Thoracic aorta (tissue), 2 donors: Measurements from ENCODE around the gene TSPYL4. TPM values are rescaled to one million over a fixed set of nuclear protein-coding genes. Genes with fewer than 3 reads are reported as not detected.

Source experiments
- ATAC-seq: fragments of 150-250 bp; one replicate; pipeline ENCODE4 v1.8.0; 2017; ENCODE audit warnings: low read depth; ENCODE audit not compliant: insufficient number of reproducible peaks, low FRiP score
- DNase-seq: peaks from one replicate; pipeline ENCODE4 v3.0.0-alpha.2; 2020; ENCODE audit warnings: low spot score
- H3K27ac ChIP-seq, 2 donors: fragments of 200-600 bp; sonication (generic); 1 replicate in 1 of 2; 2 replicates in 1 of 2; pipeline ENCODE4 v1.5.1; 2016; ENCODE audit warnings: mild to moderate bottlenecking in 2 of 2, moderate library complexity in 2 of 2
- H3K27me3 ChIP-seq: fragments of 200-600 bp; sonication (generic); replicated peaks from 2 replicates; pipeline ENCODE4 v1.6.0; 2016; ENCODE audit warnings: mild to moderate bottlenecking; ENCODE audit not compliant: insufficient read depth
- H3K36me3 ChIP-seq: fragments of 200-600 bp; sonication (generic); one replicate; pipeline ENCODE4 v1.5.1; 2016
- H3K4me1 ChIP-seq, 2 donors: fragments of 200-600 bp; sonication (generic); 1 replicate in 1 of 2; 2 replicates in 1 of 2; pipeline versions ENCODE4 v1.5.1 to v1.6.0; 2016; ENCODE audit warnings: low read depth in 2 of 2, mild to moderate bottlenecking in 1 of 2; ENCODE audit not compliant: control insufficient read depth in 1 of 2
- H3K4me3 ChIP-seq: fragments of 200-600 bp; sonication (generic); 2 replicates; pipeline ENCODE4 v1.5.1; 2016; ENCODE audit warnings: mild to moderate bottlenecking
- H3K9me3 ChIP-seq: fragments of 200-600 bp; sonication (generic); 2 replicates; pipeline ENCODE4 v1.5.1; 2016
- total RNA-seq, 2 donors: library from RNA; depleted of rRNA; stranded (reverse); fragments of >200 nt; gene quantifications; one replicate each; pipeline versions ENCODE4 v1.1.0 to v1.2.3, GENCODE V29; 2016
- TF ChIP-seq, protein P1 (sequence below): fragments of 200-600 bp; sonication (generic); IDR thresholded peaks from one replicate; pipeline ENCODE4 v1.5.1; 2019; ENCODE audit warnings: antibody characterized with exemption

The TSPYL4 gene
- total RNA-seq, 2 donors from 2014 or later, result 13.1 to 18.0 TPM

DNA sequence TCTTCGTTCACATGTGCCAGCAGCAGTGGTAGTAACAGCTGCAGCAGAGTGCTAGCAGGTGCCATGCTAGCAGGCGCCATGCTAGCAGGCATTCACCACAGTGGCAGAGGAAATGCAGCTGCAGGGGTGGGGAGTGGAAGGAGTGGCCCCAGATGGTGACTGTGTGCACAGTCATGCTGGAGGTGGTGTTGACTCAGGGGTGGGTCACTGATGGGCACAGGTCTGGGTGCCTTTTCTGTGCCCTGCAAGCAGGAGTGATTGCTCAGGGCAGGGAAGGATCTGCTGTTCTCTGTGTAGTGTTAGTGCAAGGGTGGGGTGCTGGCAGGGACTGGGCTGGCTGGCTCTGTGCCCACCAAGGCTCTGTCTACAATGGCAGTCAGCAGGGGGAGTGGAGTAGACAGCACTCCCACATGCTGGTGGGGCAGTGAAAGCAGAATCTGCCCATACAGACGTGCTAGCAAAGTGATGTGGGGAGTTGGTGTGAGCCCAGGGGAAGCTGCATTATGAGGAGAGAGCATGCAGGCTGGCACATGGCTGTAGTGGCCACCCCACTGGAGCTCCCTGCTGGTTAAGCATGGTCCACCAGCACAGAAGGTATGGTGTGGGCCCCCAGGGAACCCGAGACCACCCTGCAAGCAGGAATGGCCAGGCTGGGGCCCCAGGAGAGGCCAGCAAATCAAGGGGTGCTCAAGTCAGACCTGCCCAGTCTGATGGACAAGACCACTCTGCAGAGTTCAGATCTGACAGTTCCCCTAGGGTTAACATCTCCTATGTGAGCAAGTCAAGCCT lies 11.4 kb upstream of the TSPYL4 start:
- no peaks in the 10 kb centered on the region for H3K27me3 ChIP-seq
- ATAC-seq, result no peak
- peaks cover 0 to 4% of the 10 kb centered on the region in 2 donors for H3K4me1 ChIP-seq
- H3K4me3 ChIP-seq, result no peak overlapping the region
- H3K9me3 ChIP-seq, result no peaks in the 10 kb centered on the region
- no peak overlapping the region for H3K27ac ChIP-seq
- no peak for DNase-seq
- TF ChIP-seq, protein P1, sequence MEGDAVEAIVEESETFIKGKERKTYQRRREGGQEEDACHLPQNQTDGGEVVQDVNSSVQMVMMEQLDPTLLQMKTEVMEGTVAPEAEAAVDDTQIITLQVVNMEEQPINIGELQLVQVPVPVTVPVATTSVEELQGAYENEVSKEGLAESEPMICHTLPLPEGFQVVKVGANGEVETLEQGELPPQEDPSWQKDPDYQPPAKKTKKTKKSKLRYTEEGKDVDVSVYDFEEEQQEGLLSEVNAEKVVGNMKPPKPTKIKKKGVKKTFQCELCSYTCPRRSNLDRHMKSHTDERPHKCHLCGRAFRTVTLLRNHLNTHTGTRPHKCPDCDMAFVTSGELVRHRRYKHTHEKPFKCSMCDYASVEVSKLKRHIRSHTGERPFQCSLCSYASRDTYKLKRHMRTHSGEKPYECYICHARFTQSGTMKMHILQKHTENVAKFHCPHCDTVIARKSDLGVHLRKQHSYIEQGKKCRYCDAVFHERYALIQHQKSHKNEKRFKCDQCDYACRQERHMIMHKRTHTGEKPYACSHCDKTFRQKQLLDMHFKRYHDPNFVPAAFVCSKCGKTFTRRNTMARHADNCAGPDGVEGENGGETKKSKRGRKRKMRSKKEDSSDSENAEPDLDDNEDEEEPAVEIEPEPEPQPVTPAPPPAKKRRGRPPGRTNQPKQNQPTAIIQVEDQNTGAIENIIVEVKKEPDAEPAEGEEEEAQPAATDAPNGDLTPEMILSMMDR, result no peak
- no peaks in the 10 kb centered on the region for H3K36me3 ChIP-seq

- Histone ChIP-seq H3K27ac (no peak overlapping the region), H3K27me3 (no peaks in the 10 kb centered on the region), H3K4me1 (no peaks in the 10 kb centered on the region), H3K36me3 (no peaks in the 10 kb centered on the region), H3K9me3 (no peaks in the 10 kb centered on the region), H3K4me3 (no peak overlapping the region)
- no peak for DNase-seq
- TF ChIP-seq, protein P1, result no peak
- ATAC-seq, result no peak
Observed at GRCh38 chr6:116263353-116263752, 9.5 kb upstream of the TSPYL4 start.

DNA sequence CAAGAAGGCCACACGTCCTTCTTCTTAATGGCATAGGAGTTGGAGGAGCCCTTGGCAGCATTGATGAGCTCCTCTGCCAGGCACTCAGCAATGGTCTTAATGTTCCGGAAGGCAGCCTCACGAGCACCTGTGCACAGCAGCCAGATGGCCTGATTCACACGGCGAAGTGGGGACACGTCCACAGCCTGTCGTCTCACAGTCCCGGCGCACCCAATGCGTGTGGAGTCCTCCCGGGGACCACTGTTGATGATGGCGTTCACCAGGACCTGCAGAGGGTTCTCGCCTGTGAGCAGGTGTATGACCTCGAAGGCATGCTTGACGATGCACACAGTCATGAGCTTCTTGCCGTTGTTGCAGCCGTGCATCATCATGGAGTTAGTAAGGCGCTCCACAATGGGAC lies 4.6 kb upstream of the TSPYL4 start:
- ATAC-seq (no peak), DNase-seq (no peak)
- Histone ChIP-seq H3K4me1 (peaks cover 5 to 10% of the 10 kb centered on the region in 2 donors), H3K9me3 (no peaks in the 10 kb centered on the region), H3K27ac (no peak overlapping the region), H3K36me3 (no peaks in the 10 kb centered on the region), H3K4me3 (no peak overlapping the region), H3K27me3 (no peaks in the 10 kb centered on the region)
- TF ChIP-seq, protein P1, result no peak

DNA sequence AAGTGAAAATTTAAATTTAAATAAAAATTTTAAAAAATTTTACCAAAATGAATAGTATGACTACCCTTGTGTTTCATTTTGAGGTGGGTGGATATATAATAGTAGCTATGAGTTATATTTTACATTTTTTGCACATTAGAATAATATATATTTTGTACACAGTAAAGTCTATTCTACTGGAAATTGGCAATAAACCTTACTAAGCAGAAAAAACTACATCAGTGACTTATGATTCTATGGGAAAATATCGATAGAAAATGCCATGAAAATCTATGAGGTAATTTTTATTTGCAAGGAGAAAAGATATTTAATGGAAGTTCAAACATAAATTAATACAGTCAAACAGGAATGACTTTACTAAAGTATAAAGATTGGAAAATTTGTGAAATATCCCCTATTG lies 2.8 kb upstream of the TSPYL4 start:
- DNase-seq (no peak), ATAC-seq (no peak)
- no peak overlapping the region for H3K4me3 ChIP-seq
- peaks cover 16 to 26% of the 10 kb centered on the region in 2 donors for H3K4me1 ChIP-seq
- no peaks in the 10 kb centered on the region for H3K27me3 ChIP-seq
- TF ChIP-seq, protein P1, result no peak
- no peaks in the 10 kb centered on the region for H3K36me3 ChIP-seq
- H3K27ac ChIP-seq, result no peak overlapping the region
- H3K9me3 ChIP-seq, result no peaks in the 10 kb centered on the region

- Histone ChIP-seq H3K4me1 (peaks cover 30 to 39% of the 10 kb centered on the region in 2 donors), H3K36me3 (no peaks in the 10 kb centered on the region), H3K9me3 (no peaks in the 10 kb centered on the region), H3K27me3 (no peaks in the 10 kb centered on the region), H3K27ac (no peak overlapping the region), H3K4me3 (no peak overlapping the region)
- DNase-seq (no peak), ATAC-seq (no peak)
- TF ChIP-seq, protein P1, result no peak
Observed at GRCh38 chr6:116255246-116255800, 1.4 kb upstream of the TSPYL4 start.
